GM12878 (cell line): ENCODE measurements around the gene LY6G5B. TPM values are rescaled to one million over a fixed set of nuclear protein-coding genes. Genes with fewer than 3 reads are reported as not detected.

Experiments
- BMI1 ChIP-seq: fragments of 450-650 bp; IDR thresholded peaks from 2 replicates; pipeline ENCODE4 v1.6.1; 2016; ENCODE audit warnings: mild to moderate bottlenecking, moderate library complexity, borderline replicate concordance
- CHD2 ChIP-seq: IDR thresholded peaks from 2 replicates; pipeline ENCODE4 v1.6.1; 2011; ENCODE audit warnings: low read depth, low read length, improper control_type of control experiment, borderline replicate concordance
- DPF2 ChIP-seq: fragments of 450-650 bp; IDR thresholded peaks from 2 replicates; pipeline ENCODE4 v1.6.1; 2017; ENCODE audit warnings: mild to moderate bottlenecking
- GATAD2B ChIP-seq: fragments of 450-650 bp; conservative IDR thresholded peaks from 2 replicates; pipeline ENCODE4 v1.6.1; 2017; ENCODE audit warnings: low read depth, mild to moderate bottlenecking, moderate library complexity
- HDGF ChIP-seq: fragments of 450-650 bp; IDR thresholded peaks from 2 replicates; pipeline ENCODE4 v1.6.1; 2016; ENCODE audit warnings: antibody characterized with exemption
- KLF5 ChIP-seq: fragments of 450-650 bp; IDR thresholded peaks from 2 replicates; pipeline ENCODE4 v1.6.1; 2014; ENCODE audit warnings: mild to moderate bottlenecking; ENCODE audit not compliant: partially characterized antibody
- MEF2B ChIP-seq: fragments of 450-650 bp; IDR thresholded peaks from 2 replicates; pipeline ENCODE4 v1.6.1; 2018; ENCODE audit warnings: mild to moderate bottlenecking, moderate library complexity; ENCODE audit not compliant: partially characterized antibody, poor library complexity, severe bottlenecking
- MYC ChIP-seq: IDR thresholded peaks from 2 replicates; pipeline ENCODE4 v1.6.1; 2011; ENCODE audit warnings: mild to moderate bottlenecking, low read length, moderate library complexity, inconsistent platforms; ENCODE audit not compliant: insufficient read depth, insufficient replicate concordance, insufficient read length, severe bottlenecking
- PML ChIP-seq: IDR thresholded peaks from 2 replicates; pipeline ENCODE4 v1.6.1; 2012; ENCODE audit warnings: low read length, inconsistent platforms
- RAD21 ChIP-seq: IDR thresholded peaks from 2 replicates; pipeline ENCODE4 v1.6.1; 2011; ENCODE audit warnings: mild to moderate bottlenecking, low read depth, low read length, moderate library complexity; ENCODE audit not compliant: insufficient read depth
- RELA ChIP-seq: fragments of 450-650 bp; IDR thresholded peaks from 2 replicates; pipeline ENCODE4 v1.8.0; 2014; ENCODE audit warnings: borderline replicate concordance; ENCODE audit not compliant: partially characterized antibody
- SIN3A ChIP-seq: IDR thresholded peaks from 2 replicates; pipeline ENCODE4 v1.6.1; 2012; ENCODE audit warnings: low read depth, low read length, improper control_type of control experiment
- SPI1 ChIP-seq: IDR thresholded peaks from 2 replicates; pipeline ENCODE4 v1.6.1; 2011; ENCODE audit warnings: low read depth, mild to moderate bottlenecking, low read length, moderate library complexity, borderline replicate concordance; ENCODE audit not compliant: insufficient read depth
- SREBF1 ChIP-seq: IDR thresholded peaks from 2 replicates; pipeline ENCODE4 v1.6.1; 2012; ENCODE audit warnings: mild to moderate bottlenecking, low read length
- SREBF2 ChIP-seq: IDR thresholded peaks from 2 replicates; pipeline ENCODE4 v1.6.1; 2012; ENCODE audit warnings: mild to moderate bottlenecking, low read length
- SUZ12 ChIP-seq: fragments of 200-600 bp; sonication (generic); IDR thresholded peaks from one replicate; pipeline ENCODE4 v1.6.1; 2018; ENCODE audit warnings: antibody characterized with exemption, mild to moderate bottlenecking; ENCODE audit not compliant: unreplicated experiment
- TAF1 ChIP-seq: IDR thresholded peaks from 2 replicates; pipeline ENCODE4 v1.6.1; 2011; ENCODE audit warnings: mild to moderate bottlenecking, low read depth, low read length, borderline replicate concordance
- TBL1XR1 ChIP-seq: IDR thresholded peaks from 2 replicates; pipeline ENCODE4 v1.6.1; 2012; ENCODE audit warnings: low read depth, low read length, improper control_type of control experiment
- TCF12 ChIP-seq: IDR thresholded peaks from 2 replicates; pipeline ENCODE4 v1.6.1; 2011; ENCODE audit warnings: low read depth, mild to moderate bottlenecking, low read length
- TCF3 ChIP-seq: IDR thresholded peaks from 2 replicates; pipeline ENCODE4 v1.6.1; 2012; ENCODE audit warnings: low read depth, mild to moderate bottlenecking, low read length, borderline replicate concordance; ENCODE audit not compliant: insufficient read depth
- WRNIP1 ChIP-seq: IDR thresholded peaks from 2 replicates; pipeline ENCODE4 v1.6.1; 2011; ENCODE audit warnings: low read depth, low read length, improper control_type of control experiment, borderline replicate concordance
- YBX1 ChIP-seq: fragments of 450-650 bp; IDR thresholded peaks from 2 replicates; pipeline ENCODE4 v1.6.1; 2016; ENCODE audit warnings: antibody characterized with exemption
- ZBED1 ChIP-seq: IDR thresholded peaks from 2 replicates; pipeline ENCODE4 v1.6.1; 2016; ENCODE audit warnings: borderline replicate concordance
- ZNF217 ChIP-seq: fragments of 450-650 bp; IDR thresholded peaks from 2 replicates; pipeline ENCODE4 v1.6.1; 2017; ENCODE audit warnings: antibody characterized with exemption, mild to moderate bottlenecking
- polyA plus RNA-seq, 11 experiments: library from polyadenylated mRNA; depleted of rRNA in 4 of 11; unstranded in 6 of 11; stranded (reverse) in 5 of 11; fragments of >200 nt; fragmentation: Nextera tagmentation in 4 of 11; fragmentation: Illumina TruSeq in 1 of 11; extraction: Ambion mirVana in 4 of 11; extraction: Trizol in 1 of 11; gene quantifications; 1 replicate in 1 of 11; 2 replicates in 10 of 11; pipeline versions ENCODE4 v1.2.1 to v1.2.3, GENCODE V29; 2011 to 2016; ENCODE audit warnings: inconsistent platforms in 2 of 11, missing spikeins in 2 of 11, low read depth in 1 of 11
- total RNA-seq, 4 experiments: library from RNA; depleted of rRNA in 3 of 4; stranded (reverse); fragments of >200 nt in 3 of 4; fragmentation: Illumina TruSeq in 1 of 4; extraction: Trizol in 1 of 4; gene quantifications; 2 replicates each; pipeline versions ENCODE4 v1.2.1 to v1.2.3, GENCODE V29; 2013 to 2021
- TF ChIP-seq, protein P1 (sequence below): IDR thresholded peaks from 2 replicates; pipeline ENCODE4 v1.6.1; 2011; ENCODE audit warnings: borderline replicate concordance, low read depth, mild to moderate bottlenecking, moderate library complexity, low read length; ENCODE audit not compliant: insufficient read depth, poor library complexity, severe bottlenecking
- TF ChIP-seq, protein P2 (sequence below): fragments of 450-650 bp; IDR thresholded peaks from 2 replicates; pipeline ENCODE4 v1.6.1; 2017; ENCODE audit warnings: low read depth, mild to moderate bottlenecking, moderate library complexity
- TF ChIP-seq, protein P3 (sequence below): fragments of 450-650 bp; IDR thresholded peaks from 2 replicates; pipeline ENCODE4 v1.6.1; 2017; ENCODE audit warnings: borderline replicate concordance

LY6G5B gene
- total and polyA plus RNA-seq, 10 of the 15 experiments (the other 5 are each of a cell fraction or from before 2014, with no cell fraction given), result 3.2 to 16.5 (median 7.5) TPM

DNA sequence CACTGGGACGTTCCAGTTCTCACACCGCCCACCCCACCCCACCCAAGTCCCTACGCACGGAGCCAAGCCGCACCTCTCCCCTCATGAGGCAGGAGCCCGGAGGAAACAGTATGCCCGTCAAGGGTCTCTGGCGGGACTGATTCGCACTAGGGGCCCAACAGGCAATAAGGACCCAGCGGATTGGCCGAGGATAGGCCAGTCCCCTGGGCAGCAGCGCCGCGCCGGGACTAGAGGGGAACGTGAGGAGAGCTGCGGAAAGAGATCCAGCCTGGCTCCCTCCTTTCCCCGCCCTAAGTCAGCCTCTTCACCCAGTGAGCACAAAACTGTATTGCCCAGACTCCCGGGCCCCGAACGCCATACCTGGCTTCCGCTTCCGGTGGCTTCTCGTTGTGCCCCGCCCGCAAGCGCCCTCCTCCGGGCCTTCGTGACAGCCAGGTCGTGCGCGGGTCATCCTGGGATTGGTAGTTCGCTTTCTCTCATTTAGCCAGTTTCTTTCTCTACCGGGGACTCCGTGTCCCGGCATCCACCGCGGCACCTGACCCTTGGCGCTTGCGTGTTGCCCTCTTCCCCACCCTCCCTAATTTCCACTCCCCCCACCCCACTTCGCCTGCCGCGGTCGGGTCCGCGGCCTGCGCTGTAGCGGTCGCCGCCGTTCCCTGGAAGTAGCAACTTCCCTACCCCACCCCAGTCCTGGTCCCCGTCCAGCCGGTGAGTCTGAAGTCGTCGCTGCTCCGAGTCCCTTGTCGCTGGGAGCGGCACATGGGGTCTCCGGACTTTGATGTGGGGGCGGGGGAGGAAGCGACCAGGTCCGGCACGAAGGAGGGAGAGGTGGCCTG is 4.1 kb upstream of the LY6G5B start, which contains the start of gene CSNK2B (continued):
- TF ChIP-seq, protein P1, sequence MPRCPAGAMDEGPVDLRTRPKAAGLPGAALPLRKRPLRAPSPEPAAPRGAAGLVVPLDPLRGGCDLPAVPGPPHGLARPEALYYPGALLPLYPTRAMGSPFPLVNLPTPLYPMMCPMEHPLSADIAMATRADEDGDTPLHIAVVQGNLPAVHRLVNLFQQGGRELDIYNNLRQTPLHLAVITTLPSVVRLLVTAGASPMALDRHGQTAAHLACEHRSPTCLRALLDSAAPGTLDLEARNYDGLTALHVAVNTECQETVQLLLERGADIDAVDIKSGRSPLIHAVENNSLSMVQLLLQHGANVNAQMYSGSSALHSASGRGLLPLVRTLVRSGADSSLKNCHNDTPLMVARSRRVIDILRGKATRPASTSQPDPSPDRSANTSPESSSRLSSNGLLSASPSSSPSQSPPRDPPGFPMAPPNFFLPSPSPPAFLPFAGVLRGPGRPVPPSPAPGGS, result no peak
- no peak; the same call in 1 of the 2 replicates for TF ChIP-seq SREBF2
- peak; percentile 61 for TF ChIP-seq PML
- peak; percentile 19 for TF ChIP-seq KLF5
- no peak; the same call in 1 of the 2 replicates for TF ChIP-seq HDGF
- no peak; the same call in 1 of the 2 replicates for TF ChIP-seq SPI1
- TF ChIP-seq SUZ12, result no peak
- no peak for TF ChIP-seq MYC
- no peak for TF ChIP-seq BMI1
- TF ChIP-seq, protein P2, sequence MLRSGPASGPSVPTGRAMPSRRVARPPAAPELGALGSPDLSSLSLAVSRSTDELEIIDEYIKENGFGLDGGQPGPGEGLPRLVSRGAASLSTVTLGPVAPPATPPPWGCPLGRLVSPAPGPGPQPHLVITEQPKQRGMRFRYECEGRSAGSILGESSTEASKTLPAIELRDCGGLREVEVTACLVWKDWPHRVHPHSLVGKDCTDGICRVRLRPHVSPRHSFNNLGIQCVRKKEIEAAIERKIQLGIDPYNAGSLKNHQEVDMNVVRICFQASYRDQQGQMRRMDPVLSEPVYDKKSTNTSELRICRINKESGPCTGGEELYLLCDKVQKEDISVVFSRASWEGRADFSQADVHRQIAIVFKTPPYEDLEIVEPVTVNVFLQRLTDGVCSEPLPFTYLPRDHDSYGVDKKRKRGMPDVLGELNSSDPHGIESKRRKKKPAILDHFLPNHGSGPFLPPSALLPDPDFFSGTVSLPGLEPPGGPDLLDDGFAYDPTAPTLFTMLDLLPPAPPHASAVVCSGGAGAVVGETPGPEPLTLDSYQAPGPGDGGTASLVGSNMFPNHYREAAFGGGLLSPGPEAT, result peak; percentile 32; the same call in 1 of the 2 replicates
- TF ChIP-seq TAF1, result peak; percentile 73
- no peak for TF ChIP-seq YBX1
- peak; percentile 27; the same call in 1 of the 2 replicates for TF ChIP-seq GATAD2B
- TF ChIP-seq TBL1XR1, result no peak; the same call in 1 of the 2 replicates
- TF ChIP-seq ZBED1, result no peak
- no peak for TF ChIP-seq TCF3
- 0 out of 2 replicates have a peak, but pooled peaks have one; percentile 16 for TF ChIP-seq CHD2
- no peak for TF ChIP-seq DPF2
- TF ChIP-seq, protein P3, sequence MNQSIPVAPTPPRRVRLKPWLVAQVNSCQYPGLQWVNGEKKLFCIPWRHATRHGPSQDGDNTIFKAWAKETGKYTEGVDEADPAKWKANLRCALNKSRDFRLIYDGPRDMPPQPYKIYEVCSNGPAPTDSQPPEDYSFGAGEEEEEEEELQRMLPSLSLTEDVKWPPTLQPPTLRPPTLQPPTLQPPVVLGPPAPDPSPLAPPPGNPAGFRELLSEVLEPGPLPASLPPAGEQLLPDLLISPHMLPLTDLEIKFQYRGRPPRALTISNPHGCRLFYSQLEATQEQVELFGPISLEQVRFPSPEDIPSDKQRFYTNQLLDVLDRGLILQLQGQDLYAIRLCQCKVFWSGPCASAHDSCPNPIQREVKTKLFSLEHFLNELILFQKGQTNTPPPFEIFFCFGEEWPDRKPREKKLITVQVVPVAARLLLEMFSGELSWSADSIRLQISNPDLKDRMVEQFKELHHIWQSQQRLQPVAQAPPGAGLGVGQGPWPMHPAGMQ, result no peak
- no peak for TF ChIP-seq RELA
- peak; percentile 61; the same call in 1 of the 2 replicates for TF ChIP-seq SIN3A
- no peak for TF ChIP-seq WRNIP1
- TF ChIP-seq ZNF217, result no peak
- TF ChIP-seq MEF2B, result peak; percentile 40
- TF ChIP-seq TCF12, result peak; percentile 19; the same call in 1 of the 2 replicates
- no peak for TF ChIP-seq RAD21
- peak; percentile 79 for TF ChIP-seq SREBF1
